Measurements from ENCODE around the gene CCDC86. TPM values are rescaled to one million over a fixed set of nuclear protein-coding genes. Genes with fewer than 3 reads are reported as not detected.

Gene CCDC86
- total and polyA plus RNA-seq, 10 of the 15 experiments (the other 5 are each of a cell fraction or from before 2014, with no cell fraction given) = 2.0 to 87.2 (median 38.7) TPM

GRCh38 chr11:60854847-60855725, 13.2 kb downstream of the CCDC86 start:
- WGBS (ENCODE audit: insufficient coverage, insufficient replicate concordance, low lambda C conversion rate, missing lambda C conversion rate) = 64% methylated on average over 7 of the region's 8 CpGs
- RAD21 ChIA-PET (ENCODE audit: unreplicated experiment) = no interaction called here
- BruUV-seq (replicated peaks) = no TSS peak
- TF ChIP-seq ZSCAN29 (IDR thresholded peaks at IDR 0.05) (no peak), RAD51 (IDR thresholded peaks at IDR 0.05) (no peak)
- Histone ChIP-seq H3K27ac (ENCODE audit: control insufficient read depth, insufficient read depth) (no peak overlapping the region), H3K9me3 (replicated peaks; ENCODE audit: control insufficient read depth, insufficient read depth, low read length) (no peaks in the 10 kb centered on the region), H3K36me3 (ENCODE audit: control insufficient read depth in 2 of 2, insufficient read depth in 2 of 2, low read length in 1 of 2) (peaks cover 6 to 7% of the 10 kb centered on the region in 2 experiments), H3K27me3 (replicated peaks in 1 of 2; ENCODE audit: control insufficient read depth in 2 of 2, insufficient read depth in 2 of 2, low read length in 1 of 2) (no peaks in the 10 kb centered on the region), H3K9ac (ENCODE audit: control insufficient read depth, insufficient read depth, low read length) (no peak overlapping the region), H3K79me2 (ENCODE audit: control insufficient read depth, insufficient read depth, low read length) (no peaks in the 10 kb centered on the region), H3K4me3 (no peak overlapping the region), H3K4me2 (ENCODE audit: control insufficient read depth, insufficient read depth) (no peak overlapping the region), H2AFZ (ENCODE audit: control insufficient read depth, low read depth, low read length) (no peak overlapping the region), H4K20me1 (ENCODE audit: control insufficient read depth, insufficient read depth) (no peaks in the 10 kb centered on the region), H3K4me1 (ENCODE audit: control insufficient read depth, insufficient read depth, low read length) (0 out of 2 replicates have a peak, but pooled peaks cover 3% of the 10 kb centered on the region)
- in situ Hi-C loops (cut with MboI) = no loop called here
- POLR2A ChIA-PET = interaction anchor here (0.6 kb wide), 1 partner anchor 324 kb away, joined by 4 read pairs; no protein-coding TSS in a partner anchor
- DNase-seq (ENCODE audit: low read depth, low spot score) (no peak), FAIRE-seq (no peak), ATAC-seq (no peak)
- CTCF ChIA-PET = interaction anchor here (1.6 kb wide), 1 partner anchor 45 kb away, joined by 4 read pairs; no protein-coding TSS in a partner anchor
- SMC1A ChIA-PET (ENCODE audit: uncharacterized antibody, unreplicated experiment) = interaction anchor here (1.0 kb wide), 1 partner anchor 40 kb away, joined by 3 read pairs; no protein-coding TSS in a partner anchor
- intact Hi-C loops (cut with micrococcal nuclease; ENCODE audit: unreplicated experiment) = no loop called here

- FAIRE-seq (no peak), ATAC-seq (no peak), DNase-seq (ENCODE audit: low read depth, low spot score) (no peak)
- Histone ChIP-seq H3K9me3 (replicated peaks; ENCODE audit: control insufficient read depth, insufficient read depth, low read length) (no peaks in the 10 kb centered on the region), H2AFZ (ENCODE audit: control insufficient read depth, low read depth, low read length) (no peak within 1 kb of the TSS), H3K27ac (ENCODE audit: control insufficient read depth, insufficient read depth) (no peak within 1 kb of the TSS), H3K9ac (ENCODE audit: control insufficient read depth, insufficient read depth, low read length) (no peak within 1 kb of the TSS), H3K4me2 (ENCODE audit: control insufficient read depth, insufficient read depth) (no peak within 1 kb of the TSS), H3K27me3 (replicated peaks in 1 of 2; ENCODE audit: control insufficient read depth in 2 of 2, insufficient read depth in 2 of 2, low read length in 1 of 2) (no peaks in the 10 kb centered on the region), H3K79me2 (ENCODE audit: control insufficient read depth, insufficient read depth, low read length) (no peaks in the 10 kb centered on the region), H4K20me1 (ENCODE audit: control insufficient read depth, insufficient read depth) (no peaks in the 10 kb centered on the region), H3K4me1 (ENCODE audit: control insufficient read depth, insufficient read depth, low read length) (0 out of 2 replicates have a peak, but pooled peaks cover 3% of the 10 kb centered on the region), H3K4me3 (no peak within 1 kb of the TSS), H3K36me3 (ENCODE audit: control insufficient read depth in 2 of 2, insufficient read depth in 2 of 2, low read length in 1 of 2) (peaks cover 3 to 6% of the 10 kb centered on the region in 2 experiments)
- SMC1A ChIA-PET (ENCODE audit: uncharacterized antibody, unreplicated experiment) = interaction anchor here (0.7 to 1.0 kb wide), 2 partner anchors 10 to 39 kb away, joined by 3 read pairs; no protein-coding TSS in a partner anchor
- CTCF ChIA-PET = interaction anchor here (0.9 to 2.3 kb wide), 3 partner anchors 15 to 44 kb away, joined by 3 to 6 read pairs (median 4); no protein-coding TSS in a partner anchor
- intact Hi-C loops (cut with micrococcal nuclease; ENCODE audit: unreplicated experiment) = no loop called here
- in situ Hi-C loops (cut with MboI) = no loop called here
- POLR2A ChIA-PET = interaction anchor here (0.6 kb wide), 1 partner anchor 323 kb away, joined by 4 read pairs; no protein-coding TSS in a partner anchor
- no TSS peak for BruUV-seq (replicated peaks)
- 35% methylated on average over 14 of the region's 14 CpGs for WGBS (ENCODE audit: insufficient coverage, insufficient replicate concordance, low lambda C conversion rate, missing lambda C conversion rate)
- RAD21 ChIA-PET (ENCODE audit: unreplicated experiment) = no interaction called here
- TF ChIP-seq IKZF2 (IDR thresholded peaks at IDR 0.05) (no peak), STAT3 (IDR thresholded peaks at IDR 0.05; ENCODE audit: low read depth, low read length) (no peak), BCL3 (IDR thresholded peaks at IDR 0.05; ENCODE audit: borderline replicate concordance, insufficient read depth, low read depth, low read length, poor library complexity, severe bottlenecking) (no peak), ATF3 (IDR thresholded peaks at IDR 0.05; ENCODE audit: borderline replicate concordance, extremely low read depth, low read depth, low read length) (no peak), EZH2 (IDR thresholded peaks at IDR 0.05; ENCODE audit: borderline replicate concordance, control insufficient read depth, low read depth, low read length) (no peak)
These were observed 14.1 kb downstream of the CCDC86 start, which contains the start of gene PTGDR2 for GRCh38 chr11:60855726-60856633. PTGDR2 (minus strand) TSS chr11:60855950; CDS start chr11:60853722, 2,228 bp downstream.

Data from GM12878 (cell line).